ENCODE results near the gene ITM2B. TPM values are rescaled to one million over a fixed set of nuclear protein-coding genes. Genes with fewer than 3 reads are reported as not detected.

Gene ITM2B
- total RNA-seq, 2 experiments from 2014 or later = 76.7 to 77.5 TPM

Other genes with a start within 250 kb of the ITM2B start
- gene SUCLA2, start 231.9 kb upstream of the ITM2B start, total RNA-seq = 10 to 100 TPM; 48.2 to 50.7 TPM
- 10 to 100 TPM; 23.7 to 24.5 TPM for gene NUDT15, start 195.5 kb upstream of the ITM2B start, total RNA-seq
- gene MED4, start 138.1 kb upstream of the ITM2B start, total RNA-seq = 10 to 100 TPM; 55.4 to 58.7 TPM
- 10 to 100 TPM; 34.1 to 36.9 TPM for gene RB1, start 70.5 kb downstream of the ITM2B start, total RNA-seq
- gene LPAR6, start 179.9 kb downstream of the ITM2B start, total RNA-seq = 1 to 10 TPM; 5.0 to 5.3 TPM